Kidney (tissue), 14 donors: ENCODE measurements around the gene PLA2G2C. TPM values are rescaled to one million over a fixed set of nuclear protein-coding genes. Genes with fewer than 3 reads are reported as not detected.

Experiments
- DNase-seq, 5 donors: peaks; one replicate each; pipeline ENCODE4 v3.0.0-alpha.2; 2013 to 2020
- FAIRE-seq: peaks from 2 replicates; lab custom pipeline; 2012; peaks lifted over from hg19 to GRCh38; lab: Jason Lieb, UNC
- H3K27ac ChIP-seq, 2 donors: one replicate each; pipeline ENCODE4 v1.7.0; 2013; ENCODE audit warnings: low read depth in 2 of 2, low read length in 2 of 2, inconsistent platforms in 1 of 2
- H3K27me3 ChIP-seq: one replicate; pipeline ENCODE4 v1.7.1; 2013; ENCODE audit warnings: low read length, inconsistent platforms; ENCODE audit not compliant: control insufficient read depth, insufficient read depth
- H3K36me3 ChIP-seq, 3 donors: one replicate each; pipeline versions ENCODE4 v1.7.0 to v1.7.1; 2013; ENCODE audit warnings: low read length in 3 of 3, control low read depth in 1 of 3, inconsistent platforms in 1 of 3; ENCODE audit not compliant: insufficient read depth in 3 of 3, control insufficient read depth in 2 of 3
- H3K4me1 ChIP-seq, 3 donors: one replicate each; pipeline versions ENCODE4 v1.7.0 to v1.7.1; 2013; ENCODE audit warnings: low read length in 3 of 3, inconsistent platforms in 1 of 3, low read depth in 1 of 3; ENCODE audit not compliant: control insufficient read depth in 2 of 3, insufficient read depth in 2 of 3
- H3K4me3 ChIP-seq, 3 donors: one replicate each; pipeline versions ENCODE4 v1.7.0 to v1.8.1; 2013; ENCODE audit warnings: low read length in 3 of 3, control low read depth in 1 of 3, inconsistent platforms in 1 of 3
- H3K9ac ChIP-seq, 3 donors: one replicate each; pipeline versions ENCODE4 v1.7.0 to v1.7.1; 2013; ENCODE audit warnings: low read length in 3 of 3, control low read depth in 1 of 3, inconsistent platforms in 1 of 3
- H3K9me3 ChIP-seq, 3 donors: one replicate each; pipeline versions ENCODE4 v1.7.0 to v1.7.1; 2013; ENCODE audit warnings: low read length in 3 of 3, control low read depth in 1 of 3, inconsistent platforms in 1 of 3; ENCODE audit not compliant: control insufficient read depth in 2 of 3, insufficient read depth in 1 of 3
- CTCF ChIP-seq: IDR thresholded peaks from 3 replicates; pipeline ENCODE4 v1.5.1; 2012; ENCODE audit warnings: mild to moderate bottlenecking, moderate library complexity, borderline replicate concordance; ENCODE audit not compliant: insufficient read depth; ENCODE audit errors: extremely low read depth
- intact Hi-C: fragments of 100-400 bp; cut with DNase I; formaldehyde crosslinking; loops from one replicate; pipeline ENCODE4 v1.11.1; 2022
- polyA plus RNA-seq: library from polyadenylated mRNA; stranded (reverse); fragments of 350-450 nt; fragmentation: Illumina TruSeq; extraction: RNeasy Lipid Tissue Mini Kit (QIAGEN cat#74804); gene quantifications from one replicate; pipeline ENCODE4 v1.2.3, GENCODE V29; 2014; ENCODE audit warnings: low read depth, low replicate concordance; ENCODE audit not compliant: insufficient read depth
- total RNA-seq: library from RNA; stranded (reverse); fragmentation: NEBNext Ultra II Directional; extraction: Animal tissue kit (Norgen Biotek cat#: 25700); gene quantifications from one replicate; pipeline ENCODE4 v1.2.1, GENCODE V29; 2021
- donor health status: control.
- donor health status: control.
- donor health status: control.
- donor health status: control.
- donor health status: control.
- donor health status: DM: yes; HTN: yes; CAD: no.
- donor health status: Normal renal cell carcinoma (clear cell type).

PLA2G2C gene
- total and polyA plus RNA-seq, 2 donors from 2014 or later: 0.31 TPM; not detected in 1

DNA sequence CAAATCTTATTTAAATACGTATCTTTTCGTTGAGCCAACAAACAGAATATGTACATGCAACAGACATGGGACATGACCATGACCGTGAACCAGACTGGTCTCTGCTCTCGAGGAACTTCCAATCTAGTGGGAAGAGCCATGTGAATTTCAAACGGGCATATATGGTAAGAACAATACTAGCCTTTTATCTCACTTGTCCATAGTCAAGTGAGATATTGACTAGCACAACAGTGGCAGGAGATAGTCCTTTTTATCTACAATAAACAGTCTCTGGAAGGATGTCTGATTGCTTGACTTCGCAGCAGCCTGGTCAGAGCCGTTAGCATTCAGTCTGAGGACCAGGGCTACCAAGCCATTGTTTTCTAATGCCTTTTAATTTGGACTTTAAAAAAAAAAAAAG is 12.6 kb upstream of the PLA2G2C start:
- H3K9ac ChIP-seq: no peak overlapping the region
- H3K4me1 ChIP-seq: no peaks in the 10 kb centered on the region
- intact Hi-C loops: no loop called here
- no peak overlapping the region for H3K4me3 ChIP-seq
- H3K9me3 ChIP-seq: no peaks in the 10 kb centered on the region
- no peak overlapping the region for H3K27ac ChIP-seq
- H3K36me3 ChIP-seq: no peaks in the 10 kb centered on the region
- TF ChIP-seq CTCF: no peak
- H3K27me3 ChIP-seq: no peaks in the 10 kb centered on the region
- DNase-seq: no peak
- no peak for FAIRE-seq

DNA sequence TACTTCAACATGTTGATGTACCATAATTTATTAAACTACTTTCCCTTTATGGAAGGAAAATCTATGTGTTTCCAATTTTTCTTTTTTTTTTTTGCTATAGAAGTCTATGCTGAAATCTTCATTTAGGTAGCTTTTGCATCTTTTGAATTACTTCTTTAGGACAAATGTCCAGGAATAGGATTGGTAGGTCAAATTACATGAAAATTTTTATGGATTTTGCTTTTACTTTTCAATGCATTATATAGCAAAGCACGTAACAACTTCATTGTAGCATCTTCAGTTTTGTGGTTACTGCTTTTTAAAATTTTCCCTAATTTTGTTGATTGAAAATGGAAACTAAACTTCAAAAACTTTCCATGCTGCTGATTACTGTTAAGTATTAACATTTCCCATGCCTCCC is 12.0 kb upstream of the PLA2G2C start:
- intact Hi-C loops: no loop called here
- no peak for DNase-seq
- no peak overlapping the region for H3K9ac ChIP-seq

DNA sequence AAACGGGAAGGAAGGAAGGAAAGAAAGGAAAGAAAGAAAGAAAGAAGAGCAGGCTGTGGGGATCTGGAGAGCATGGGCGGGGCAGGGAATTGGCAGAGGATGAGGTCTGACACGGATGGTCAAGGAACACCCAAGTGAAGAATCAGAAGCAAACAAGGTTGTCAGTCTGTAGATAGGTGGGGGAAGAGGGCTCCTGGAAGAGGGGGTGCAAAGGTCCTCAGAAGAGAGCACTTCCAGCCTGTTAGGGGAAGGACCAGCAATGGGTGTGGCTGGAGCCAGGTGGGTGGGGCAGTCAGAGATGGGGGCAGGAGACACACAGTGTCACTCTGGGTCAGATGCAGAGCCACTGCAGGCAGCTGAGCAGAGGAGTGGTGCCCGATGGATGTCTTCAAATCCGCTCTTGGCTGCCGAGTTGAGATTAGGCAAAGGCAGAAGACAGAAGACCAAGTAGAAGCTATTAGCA is 11.0 kb upstream of the PLA2G2C start:
- H3K9ac ChIP-seq: no peak overlapping the region
- no peaks in the 10 kb centered on the region for H3K36me3 ChIP-seq
- FAIRE-seq (no peak), DNase-seq (no peak)
- H3K9me3 ChIP-seq: no peaks in the 10 kb centered on the region
- no peak for TF ChIP-seq CTCF
- no peaks in the 10 kb centered on the region for H3K27me3 ChIP-seq
- H3K27ac ChIP-seq: no peak overlapping the region
- intact Hi-C loops: no loop called here
- no peaks in the 10 kb centered on the region for H3K4me1 ChIP-seq
- no peak overlapping the region for H3K4me3 ChIP-seq

More for the DNA sequence above, 12.0 kb upstream of the PLA2G2C start:
- H3K4me1 ChIP-seq: no peaks in the 10 kb centered on the region
- no peaks in the 10 kb centered on the region for H3K9me3 ChIP-seq
- H3K36me3 ChIP-seq: no peaks in the 10 kb centered on the region
- no peak for FAIRE-seq
- H3K27me3 ChIP-seq: no peaks in the 10 kb centered on the region
- H3K4me3 ChIP-seq: no peak overlapping the region
- H3K27ac ChIP-seq: no peak overlapping the region
- no peak for TF ChIP-seq CTCF

DNA sequence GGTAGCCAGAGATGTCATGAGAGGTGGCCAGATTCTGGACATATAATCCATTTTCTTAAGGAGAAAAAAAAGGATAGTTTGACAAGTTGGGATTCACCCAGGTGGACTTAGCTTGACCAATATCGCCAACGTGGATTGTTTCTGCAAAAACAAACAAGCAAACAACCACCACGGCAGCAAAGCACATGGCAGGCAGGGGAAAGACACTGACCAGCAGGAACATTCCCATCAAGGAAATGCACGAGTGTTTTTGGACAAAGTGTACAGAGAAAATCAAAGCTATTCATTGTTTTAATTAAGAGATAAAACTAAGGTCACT is 9.1 kb upstream of the PLA2G2C start:
- FAIRE-seq (no peak), DNase-seq (no peak)
- Histone ChIP-seq H3K4me1 (no peaks in the 10 kb centered on the region), H3K9me3 (no peaks in the 10 kb centered on the region), H3K36me3 (no peaks in the 10 kb centered on the region), H3K27ac (no peak overlapping the region), H3K9ac (no peak overlapping the region), H3K4me3 (no peak overlapping the region), H3K27me3 (no peaks in the 10 kb centered on the region)
- TF ChIP-seq CTCF: no peak
- intact Hi-C loops: no loop called here
